ENCODE data around the gene MKLN1. TPM values are rescaled to one million over a fixed set of nuclear protein-coding genes. Genes with fewer than 3 reads are reported as not detected.

MKLN1 gene
- total RNA-seq, 2 experiments from 2014 or later, result 12.1 to 56.6 TPM

- intact Hi-C loops (cut with micrococcal nuclease; ENCODE audit: unreplicated experiment), result no loop called here
- Histone ChIP-seq H4K20me1 (ENCODE audit: insufficient read depth, low read length) (no peaks in the 10 kb centered on the region), H3K9me3 (ENCODE audit: low read length) (no peaks in the 10 kb centered on the region), H3K36me3 (ENCODE audit: insufficient read depth, low read length) (no peaks in the 10 kb centered on the region), H3K27ac (ENCODE audit: low read depth, low read length, poor library complexity, severe bottlenecking) (no peak overlapping the region), H3K4me3 (ENCODE audit: low read depth, low read length, poor library complexity, severe bottlenecking) (no peak overlapping the region), H3K4me1 (ENCODE audit: insufficient read depth, low read length, poor library complexity, severe bottlenecking) (no peaks in the 10 kb centered on the region), H3K4me2 (ENCODE audit: low read length) (no peak overlapping the region), H2AFZ (ENCODE audit: low read length) (no peak overlapping the region), H3K79me2 (ENCODE audit: insufficient read depth, low read depth, low read length) (no peaks in the 10 kb centered on the region), H3K9me2 (ENCODE audit: insufficient read depth, low read length) (no peaks in the 10 kb centered on the region)
- ChIA-PET POLR2A (no interaction called here), CTCF (ENCODE audit: unreplicated experiment) (no interaction called here)
- DNase-seq (ENCODE audit: low spot score), result no peak
- BruUV-seq (replicated peaks), result no TSS peak
- TF ChIP-seq EZH2phosphoT487 (IDR thresholded peaks at IDR 0.05; ENCODE audit: borderline replicate concordance, low read depth, low read length) (no peak), CTCF (conservative IDR thresholded peaks at IDR 0.05; ENCODE audit: low read length) (no peak)
Observed at GRCh38 chr7:131529617-131530016, 201.9 kb downstream of the MKLN1 start.

- H3K36me3 ChIP-seq (ENCODE audit: insufficient read depth, low read length), result no peaks in the 10 kb centered on the region
Observed at GRCh38 chr7:131530137-131530536, 202.5 kb downstream of the MKLN1 start.

More at GRCh38 chr7:131530137-131530536, 202.5 kb downstream of the MKLN1 start:
- no peak for TF ChIP-seq CTCF (conservative IDR thresholded peaks at IDR 0.05; ENCODE audit: low read length)
- no peak for TF ChIP-seq EZH2phosphoT487 (IDR thresholded peaks at IDR 0.05; ENCODE audit: borderline replicate concordance, low read depth, low read length)
- no peak overlapping the region for H3K27ac ChIP-seq (ENCODE audit: low read depth, low read length, poor library complexity, severe bottlenecking)
- BruUV-seq (replicated peaks), result no TSS peak
- no peaks in the 10 kb centered on the region for H3K9me3 ChIP-seq (ENCODE audit: low read length)
- H3K4me1 ChIP-seq (ENCODE audit: insufficient read depth, low read length, poor library complexity, severe bottlenecking), result no peaks in the 10 kb centered on the region
- no peak overlapping the region for H2AFZ ChIP-seq (ENCODE audit: low read length)
- no peaks in the 10 kb centered on the region for H3K79me2 ChIP-seq (ENCODE audit: insufficient read depth, low read depth, low read length)
- H3K4me3 ChIP-seq (ENCODE audit: low read depth, low read length, poor library complexity, severe bottlenecking), result no peak overlapping the region
- POLR2A ChIA-PET, result no interaction called here
- no peak for DNase-seq (ENCODE audit: low spot score)
- CTCF ChIA-PET (ENCODE audit: unreplicated experiment), result no interaction called here
- H3K9me2 ChIP-seq (ENCODE audit: insufficient read depth, low read length), result no peaks in the 10 kb centered on the region
- H4K20me1 ChIP-seq (ENCODE audit: insufficient read depth, low read length), result no peaks in the 10 kb centered on the region
- intact Hi-C loops (cut with micrococcal nuclease; ENCODE audit: unreplicated experiment), result no loop called here
- no peak overlapping the region for H3K4me2 ChIP-seq (ENCODE audit: low read length)
